Nephron progenitor cell (in vitro differentiated cells): Measurements from ENCODE around the gene IWS1.

Source experiments
- DNase-seq: peaks from one replicate; pipeline ENCODE4 v3.0.0; 2021
- H3K27ac Mint-ChIP-seq: 2 replicates; pipeline ENCODE4 v1.8.0; 2021; ENCODE audit warnings: mild to moderate bottlenecking, moderate library complexity, mixed read lengths
- H3K27me3 Mint-ChIP-seq: 2 replicates; pipeline ENCODE4 v1.8.0; 2021; ENCODE audit warnings: mild to moderate bottlenecking, low read depth, mixed read lengths; ENCODE audit not compliant: poor library complexity
- H3K36me3 Mint-ChIP-seq: 2 replicates; pipeline ENCODE4 v1.8.0; 2021; ENCODE audit warnings: low read depth, mixed read lengths
- H3K4me1 Mint-ChIP-seq: 2 replicates; pipeline ENCODE4 v1.8.0; 2021; ENCODE audit warnings: mixed read lengths
- H3K4me3 Mint-ChIP-seq: 2 replicates; pipeline ENCODE4 v1.8.0; 2021; ENCODE audit warnings: mild to moderate bottlenecking, moderate library complexity, mixed read lengths
- H3K9me3 Mint-ChIP-seq: 2 replicates; pipeline ENCODE4 v1.8.0; 2021; ENCODE audit warnings: mild to moderate bottlenecking, moderate library complexity, mixed read lengths
- CTCF ChIP-seq: fragments of 200-600 bp; sonication (generic); IDR thresholded peaks from 2 replicates; pipeline ENCODE4 v1.5.0; 2021; ENCODE audit warnings: antibody characterized with exemption

Gene IWS1

GRCh38 chr2:127498386-127498785 lies 27.9 kb downstream of the IWS1 start:
- no peak overlapping the region for H3K4me3 Mint-ChIP-seq
- no peaks in the 10 kb centered on the region for H3K9me3 Mint-ChIP-seq
- no peak overlapping the region for H3K27ac Mint-ChIP-seq
- no peak for TF ChIP-seq CTCF
- no peaks in the 10 kb centered on the region for H3K4me1 Mint-ChIP-seq
- no peak for DNase-seq
- H3K27me3 Mint-ChIP-seq: no peaks in the 10 kb centered on the region
- H3K36me3 Mint-ChIP-seq: peaks cover 85% of the 10 kb centered on the region

GRCh38 chr2:127490283-127490682 lies 36.0 kb downstream of the IWS1 start:
- Mint-ChIP-seq H3K4me1 (no peaks in the 10 kb centered on the region), H3K27me3 (no peaks in the 10 kb centered on the region), H3K27ac (no peak overlapping the region), H3K36me3 (peaks cover 82% of the 10 kb centered on the region), H3K4me3 (no peak overlapping the region), H3K9me3 (no peaks in the 10 kb centered on the region)
- no peak for DNase-seq
- TF ChIP-seq CTCF: no peak

GRCh38 chr2:127486247-127487058 lies 39.8 kb downstream of the IWS1 start:
- H3K4me1 Mint-ChIP-seq: no peaks in the 10 kb centered on the region
- no peaks in the 10 kb centered on the region for H3K9me3 Mint-ChIP-seq
- DNase-seq: no peak
- H3K27me3 Mint-ChIP-seq: no peaks in the 10 kb centered on the region
- peaks cover 78% of the 10 kb centered on the region for H3K36me3 Mint-ChIP-seq
- peak overlapping the region; percentile 5 for H3K27ac Mint-ChIP-seq
- no peak for TF ChIP-seq CTCF
- H3K4me3 Mint-ChIP-seq: no peak overlapping the region

GRCh38 chr2:127485694-127486071 lies 40.6 kb downstream of the IWS1 start:
- DNase-seq: no peak
- no peaks in the 10 kb centered on the region for H3K27me3 Mint-ChIP-seq
- no peak overlapping the region for H3K4me3 Mint-ChIP-seq
- no peaks in the 10 kb centered on the region for H3K4me1 Mint-ChIP-seq
- H3K27ac Mint-ChIP-seq: no peak overlapping the region
- no peak for TF ChIP-seq CTCF
- H3K36me3 Mint-ChIP-seq: peaks cover 77% of the 10 kb centered on the region
- no peaks in the 10 kb centered on the region for H3K9me3 Mint-ChIP-seq

- Mint-ChIP-seq H3K9me3 (no peaks in the 10 kb centered on the region), H3K27ac (peak overlapping the region; percentile 88), H3K4me3 (no peak overlapping the region), H3K27me3 (no peaks in the 10 kb centered on the region), H3K36me3 (peaks cover 73% of the 10 kb centered on the region), H3K4me1 (no peaks in the 10 kb centered on the region)
- DNase-seq: no peak
- TF ChIP-seq CTCF: no peak
Observed at GRCh38 chr2:127485051-127485693, 41.1 kb downstream of the IWS1 start.
